SK-N-SH (cell line): Measurements from ENCODE around the gene P2RX5. TPM values are rescaled to one million over a fixed set of nuclear protein-coding genes. Genes with fewer than 3 reads are reported as not detected.
A peak's percentile ranks its signal among the peaks of the same experiment; 100 is the strongest.

ENCODE experiments used
- CTCF ChIA-PET: fragments of 300-600, 350-600 bp; formaldehyde crosslinking; extraction: SDS; loops from one replicate; lab custom pipeline; 2021; lab: Yijun Ruan, JAX
- POLR2A ChIA-PET: fragments of 350-600 bp; sonication (Branson Sonifier 250); formaldehyde crosslinking; extraction: SDS; loops from one replicate; lab custom pipeline; 2020; ENCODE audit warnings: antibody characterized with exemption, inconsistent platforms; lab: Yijun Ruan, JAX
- DNase-seq: peaks from one replicate; pipeline ENCODE4 v3.0.0; 2012
- H2AFZ ChIP-seq: fragments of 200-600 bp; sonication (generic); 2 replicates; pipeline ENCODE4 v1.8.1; 2016; ENCODE audit warnings: antibody characterized with exemption, mild to moderate bottlenecking, low read depth
- H3F3A ChIP-seq: fragments of 200-600 bp; sonication (generic); replicated peaks from 2 replicates; pipeline ENCODE3; 2016; ENCODE audit warnings: antibody characterized with exemption, mild to moderate bottlenecking; ENCODE audit not compliant: insufficient read depth
- H3K27ac ChIP-seq, 2 experiments: fragments of 200-500 bp in 1 of 2; fragments of 200-600 bp in 1 of 2; sonication (Bioruptor generic) in 1 of 2; sonication (generic), shearing (Covaris generic) in 1 of 2; 2 replicates each; pipeline versions ENCODE4 v1.5.1 to v1.6.1; 2014 to 2016; ENCODE audit warnings: low read depth in 2 of 2, inconsistent platforms in 1 of 2, low read length in 1 of 2, mild to moderate bottlenecking in 1 of 2, mixed read lengths in 1 of 2
- H3K27me3 ChIP-seq: fragments of 200-600 bp; sonication (generic), shearing (Covaris generic); 2 replicates; pipeline ENCODE4 v1.6.1; 2016; ENCODE audit warnings: mixed run types; ENCODE audit not compliant: insufficient read depth
- H3K36me3 ChIP-seq, 2 experiments: fragments of 200-500 bp in 1 of 2; fragments of 200-600 bp in 1 of 2; sonication (Bioruptor generic) in 1 of 2; sonication (generic) in 1 of 2; replicated peaks in 1 of 2; 2 replicates each; pipeline versions ENCODE3 to v1.5.1; 2014 to 2016; ENCODE audit warnings: low read length in 1 of 2, mild to moderate bottlenecking in 1 of 2; ENCODE audit not compliant: insufficient read depth in 2 of 2, control insufficient read depth in 1 of 2
- H3K4me1 ChIP-seq, 2 experiments: fragments of 200-500 bp in 1 of 2; fragments of 200-600 bp in 1 of 2; sonication (Bioruptor generic) in 1 of 2; sonication (generic), shearing (Covaris generic) in 1 of 2; 2 replicates each; pipeline versions ENCODE4 v1.5.1 to v1.6.1; 2014 to 2016; ENCODE audit warnings: low read depth in 1 of 2, low read length in 1 of 2, mixed run types in 1 of 2; ENCODE audit not compliant: insufficient read depth in 2 of 2, control insufficient read depth in 1 of 2
- H3K4me2 ChIP-seq: fragments of 200-600 bp; sonication (generic), shearing (Covaris generic); 2 replicates; pipeline ENCODE4 v1.6.1; 2017; ENCODE audit warnings: mixed run types
- H3K4me3 ChIP-seq, 2 experiments: fragments of 200-500 bp in 1 of 2; fragments of 200-600 bp in 1 of 2; sonication (Bioruptor generic) in 1 of 2; sonication (generic), shearing (Covaris generic) in 1 of 2; 2 replicates each; pipeline versions ENCODE4 v1.5.1 to v1.8.1; 2014 to 2016; ENCODE audit warnings: low read depth in 2 of 2, inconsistent platforms in 1 of 2, low read length in 1 of 2, mild to moderate bottlenecking in 1 of 2, mixed read lengths in 1 of 2, moderate library complexity in 1 of 2
- H3K79me2 ChIP-seq: fragments of 200-600 bp; sonication (generic); 2 replicates; pipeline ENCODE4 v1.8.1; 2017; ENCODE audit warnings: mild to moderate bottlenecking; ENCODE audit not compliant: insufficient read depth
- H3K9ac ChIP-seq: fragments of 200-600 bp; sonication (generic); 2 replicates; pipeline ENCODE4 v1.6.1; 2017; ENCODE audit warnings: mixed run types
- H3K9me2 ChIP-seq: fragments of 200-600 bp; sonication (generic); 2 replicates; pipeline ENCODE4 v1.6.1; 2017; ENCODE audit warnings: mixed run types
- H3K9me3 ChIP-seq: fragments of 200-600 bp; sonication (generic); 2 replicates; pipeline ENCODE4 v1.6.1; 2017; ENCODE audit warnings: mixed run types, mild to moderate bottlenecking, moderate library complexity
- H4K20me1 ChIP-seq: fragments of 200-600 bp; sonication (generic); 2 replicates; pipeline ENCODE4 v1.6.1; 2017; ENCODE audit warnings: mild to moderate bottlenecking, mixed run types; ENCODE audit not compliant: insufficient read depth
- CTCF ChIP-seq: fragments of 200-600 bp; sonication (generic); IDR thresholded peaks from 2 replicates; pipeline ENCODE4 v1.6.1; 2017; ENCODE audit warnings: antibody characterized with exemption, mild to moderate bottlenecking, moderate library complexity
- EP300 ChIP-seq, 2 experiments: IDR thresholded peaks; 2 replicates each; pipeline versions ENCODE4 v1.4.0 to v1.6.1; 2012; ENCODE audit warnings: borderline replicate concordance in 1 of 2, low read depth in 1 of 2, low read length in 1 of 2
- EZH2phosphoT487 ChIP-seq: fragments of 200-600 bp; sonication (generic); IDR thresholded peaks from 2 replicates; pipeline ENCODE4 v1.6.1; 2017; ENCODE audit warnings: low read depth, mixed run types, mild to moderate bottlenecking, antibody characterized with exemption, moderate library complexity, borderline replicate concordance
- FOSL2 ChIP-seq: IDR thresholded peaks from 2 replicates; pipeline ENCODE4 v1.4.0; 2012; ENCODE audit warnings: low read depth, mild to moderate bottlenecking, moderate library complexity, borderline replicate concordance
- GABPA ChIP-seq: IDR thresholded peaks from 2 replicates; pipeline ENCODE4 v1.4.0; 2012; ENCODE audit warnings: low read depth, mild to moderate bottlenecking
- IRF3 ChIP-seq: fragments of 150-350 bp; IDR thresholded peaks from 2 replicates; pipeline ENCODE4 v1.6.1; 2016; ENCODE audit warnings: mild to moderate bottlenecking, low read depth, low read length
- JUND ChIP-seq: IDR thresholded peaks from 2 replicates; pipeline ENCODE4 v1.4.0; 2012
- POLR2AphosphoS5 ChIP-seq: IDR thresholded peaks from 2 replicates; pipeline ENCODE4 v1.6.1; 2012; ENCODE audit warnings: low read depth, low read length
- RFX5 ChIP-seq: IDR thresholded peaks from 2 replicates; pipeline ENCODE4 v1.6.1; 2012; ENCODE audit warnings: mild to moderate bottlenecking, improper control_type of control experiment, low read length
- RXRA ChIP-seq: IDR thresholded peaks from 2 replicates; pipeline ENCODE4 v1.4.0; 2012; ENCODE audit warnings: low read depth, mild to moderate bottlenecking, borderline replicate concordance
- SIN3A ChIP-seq: IDR thresholded peaks from 2 replicates; pipeline ENCODE4 v1.6.1; 2012; ENCODE audit warnings: low read depth, mild to moderate bottlenecking, low read length, moderate library complexity, borderline replicate concordance
- TAF1 ChIP-seq: IDR thresholded peaks from 2 replicates; pipeline ENCODE4 v1.6.1; 2012; ENCODE audit warnings: low read depth, mild to moderate bottlenecking, low read length, moderate library complexity, borderline replicate concordance
- TCF12 ChIP-seq: IDR thresholded peaks from 2 replicates; pipeline ENCODE4 v1.4.0; 2012
- USF2 ChIP-seq: fragments of 150-350 bp; IDR thresholded peaks from 2 replicates; pipeline ENCODE4 v1.6.1; 2017; ENCODE audit warnings: antibody characterized with exemption, low read length, low read depth, borderline replicate concordance
- WGBS: methylation state at CpG from one replicate; pipeline ENCODE4 v1.1.6; 2017; ENCODE audit warnings: low lambda C conversion rate; 5-methylcytosine and 5-hydroxymethylcytosine counted together
- polyA plus RNA-seq, 3 experiments: library from polyadenylated mRNA; depleted of rRNA; stranded (reverse); fragments of >200 nt; gene quantifications; 2 replicates each; pipeline ENCODE4 v1.2.3, GENCODE V29; 2012

Gene P2RX5
- polyA plus RNA-seq, 1 of the 3 experiments (the other 2 are of a cell fraction) = 0.97 TPM

GRCh38 chr17:3663102-3664011 lies 32.6 kb downstream of the P2RX5 start:
- WGBS = 95% methylated on average over 14 of the region's 33 CpGs
- Histone ChIP-seq H3K27me3 (no peaks in the 10 kb centered on the region), H3K4me1 (peaks cover 13 to 15% of the 10 kb centered on the region in 2 experiments; a peak in 3 of 4 replicates), H3K9me3 (no peaks in the 10 kb centered on the region), H3K9ac (no peak overlapping the region), H3K27ac (no peak overlapping the region), H3K9me2 (no peaks in the 10 kb centered on the region), H3K79me2 (peaks cover 36% of the 10 kb centered on the region), H3K36me3 (peaks cover 13 to 31% of the 10 kb centered on the region in 2 experiments), H4K20me1 (peaks cover 38% of the 10 kb centered on the region), H3K4me3 (no peak overlapping the region), H3F3A (peaks cover 28% of the 10 kb centered on the region), H3K4me2 (no peak overlapping the region), H2AFZ (no peak overlapping the region)
- DNase-seq = no peak
- POLR2A ChIA-PET = no interaction called here
- CTCF ChIA-PET = interaction anchor here (1.7 kb wide), 1 partner anchor 16 kb away, joined by 9 read pairs; no protein-coding TSS in a partner anchor
- no peak for TF ChIP-seq POLR2AphosphoS5
- TF ChIP-seq EP300 (IDR thresholded peaks at IDR 0.05; ENCODE audit: borderline replicate concordance in 1 of 2, low read depth in 1 of 2, low read length in 1 of 2) = no peak
- no peak for TF ChIP-seq FOSL2
- TF ChIP-seq GABPA = no peak
- TF ChIP-seq RXRA = no peak
- no peak for TF ChIP-seq SIN3A
- TF ChIP-seq TCF12 = no peak

GRCh38 chr17:3660311-3660891 lies 35.6 kb downstream of the P2RX5 start:
- H3K4me2 ChIP-seq = 0 out of 2 replicates have a peak overlapping the region, but pooled peaks have one; percentile 37
- peak overlapping the region in 1 of 2 experiments; percentile 59; a peak in 1 of 4 replicates for H3K27ac ChIP-seq
- no peak overlapping the region for H2AFZ ChIP-seq
- no peak overlapping the region for H3K9ac ChIP-seq
- 89% methylated on average over 18 of the region's 23 CpGs for WGBS
- H3F3A ChIP-seq = peaks cover 21% of the 10 kb centered on the region
- peaks cover 22% of the 10 kb centered on the region for H4K20me1 ChIP-seq
- DNase-seq = no peak
- peaks cover 0 to 13% of the 10 kb centered on the region in 2 experiments; a peak in 3 of 4 replicates for H3K4me1 ChIP-seq
- H3K9me2 ChIP-seq = no peaks in the 10 kb centered on the region
- CTCF ChIA-PET = interaction anchor here (1.1 kb wide), 1 partner anchor 612 kb away, joined by 3 read pairs; no protein-coding TSS in a partner anchor
- TF ChIP-seq IRF3 (no peak), GABPA (no peak), TCF12 (no peak), TAF1 (no peak), CTCF (no peak), EZH2phosphoT487 (no peak), SIN3A (no peak), USF2 (no peak), JUND (no peak), RFX5 (no peak)
- H3K9me3 ChIP-seq = no peaks in the 10 kb centered on the region
- H3K27me3 ChIP-seq = no peaks in the 10 kb centered on the region
- peaks cover 12 to 29% of the 10 kb centered on the region in 2 experiments for H3K36me3 ChIP-seq
- H3K4me3 ChIP-seq = no peak overlapping the region
- POLR2A ChIA-PET = no interaction called here
- H3K79me2 ChIP-seq = peaks cover 11% of the 10 kb centered on the region
